Amniotic epithelial cell (primary cell): ENCODE measurements around the gene ODC1.
A peak's percentile ranks its signal among the peaks of the same experiment; 100 is the strongest.

Source experiments
- DNase-seq: peaks from one replicate; pipeline ENCODE4 v3.0.0-alpha.2; 2010; ENCODE audit warnings: low read depth

The ODC1 gene

GRCh38 chr2:10433947-10434885, 13.9 kb downstream of the ODC1 start:
- DNase-seq: no peak

- DNase-seq: no peak
Measured at GRCh38 chr2:10433264-10433946, 14.7 kb downstream of the ODC1 start.

GRCh38 chr2:10432311-10433181, 15.6 kb downstream of the ODC1 start:
- no peak for DNase-seq

- DNase-seq: no peak
Measured at GRCh38 chr2:10431797-10432196, 16.3 kb downstream of the ODC1 start.

GRCh38 chr2:10430886-10431622, 17.1 kb downstream of the ODC1 start:
- no peak for DNase-seq

GRCh38 chr2:10428924-10429323, 19.2 kb downstream of the ODC1 start:
- no peak for DNase-seq

GRCh38 chr2:10428355-10428754, 19.8 kb downstream of the ODC1 start:
- no peak for DNase-seq

GRCh38 chr2:10427618-10427949, 20.5 kb downstream of the ODC1 start:
- DNase-seq: no peak

- DNase-seq: peak; percentile 23
Measured at GRCh38 chr2:10426726-10427617, 21.2 kb downstream of the ODC1 start.

GRCh38 chr2:10425699-10426098, 22.4 kb downstream of the ODC1 start:
- DNase-seq: no peak

- no peak for DNase-seq
Measured at GRCh38 chr2:10424916-10425505, 23.1 kb downstream of the ODC1 start.

- peak; percentile 99 for DNase-seq
Measured at GRCh38 chr2:10424051-10424450, 24.1 kb downstream of the ODC1 start.

GRCh38 chr2:10423400-10423774, 24.7 kb downstream of the ODC1 start:
- DNase-seq: no peak

- DNase-seq: no peak
Measured at GRCh38 chr2:10422732-10423399, 25.3 kb downstream of the ODC1 start.

GRCh38 chr2:10422251-10422650, 25.9 kb downstream of the ODC1 start:
- no peak for DNase-seq

GRCh38 chr2:10419553-10420257, 28.4 kb downstream of the ODC1 start:
- no peak for DNase-seq

- no peak for DNase-seq
Measured at GRCh38 chr2:10417551-10418335, 30.4 kb downstream of the ODC1 start.

GRCh38 chr2:10415640-10416039, 32.5 kb downstream of the ODC1 start:
- DNase-seq: no peak
